MCF 10A (cell line): ENCODE measurements around the gene OR2H1. TPM values are rescaled to one million over a fixed set of nuclear protein-coding genes. Genes with fewer than 3 reads are reported as not detected.

Experiments used
- BruUV-seq: library from RNA; stranded (reverse); fragments of 400-500 nt; replicated peaks from 2 replicates; lab custom pipeline; 2021; lab: Mats Ljungman, UMichigan
- CTCF ChIA-PET: fragments of 300-600 bp; sonication (Branson Sonifier 250); formaldehyde crosslinking; extraction: SDS; loops from one replicate; lab custom pipeline; 2021; ENCODE audit warnings: antibody characterized with exemption, inconsistent platforms; lab: Yijun Ruan, JAX
- POLR2A ChIA-PET: fragments of 300-600, 350-650 bp; sonication (Branson Sonifier 250); formaldehyde crosslinking; extraction: SDS; loops from one replicate; lab custom pipeline; 2020; ENCODE audit warnings: antibody characterized with exemption, inconsistent platforms; lab: Yijun Ruan, JAX
- DNase-seq: peaks from one replicate; pipeline ENCODE4 v3.0.0-alpha.2; 2018; ENCODE audit not compliant: unreplicated experiment
- H3K27ac Mint-ChIP-seq: one replicate; pipeline ENCODE4 v1.8.0; 2022; ENCODE audit warnings: mild to moderate bottlenecking, low read depth, mixed read lengths; ENCODE audit not compliant: unreplicated experiment
- H3K27me3 Mint-ChIP-seq: one replicate; pipeline ENCODE4 v1.8.0; 2022; ENCODE audit warnings: mixed read lengths; ENCODE audit not compliant: insufficient read depth, unreplicated experiment
- H3K36me3 Mint-ChIP-seq: one replicate; pipeline ENCODE4 v1.8.0; 2022; ENCODE audit warnings: mild to moderate bottlenecking, moderate library complexity, mixed read lengths; ENCODE audit not compliant: insufficient read depth, unreplicated experiment
- H3K4me1 Mint-ChIP-seq: one replicate; pipeline ENCODE4 v1.8.0; 2022; ENCODE audit warnings: mixed read lengths; ENCODE audit not compliant: insufficient read depth, unreplicated experiment
- H3K4me3 Mint-ChIP-seq: one replicate; pipeline ENCODE4 v1.8.0; 2022; ENCODE audit warnings: mild to moderate bottlenecking, moderate library complexity, mixed read lengths; ENCODE audit not compliant: unreplicated experiment
- H3K9me3 Mint-ChIP-seq: one replicate; pipeline ENCODE4 v1.8.0; 2022; ENCODE audit warnings: mixed read lengths; ENCODE audit not compliant: unreplicated experiment
- intact Hi-C: fragments of 100-400 bp; cut with micrococcal nuclease; formaldehyde crosslinking; loops from 2 replicates; pipeline ENCODE4 v1.14.1; 2022
- total RNA-seq: library from RNA; stranded (reverse); gene quantifications from 2 replicates; pipeline ENCODE4 v1.2.3, GENCODE V29; 2022
- TF ChIP-seq, protein P1 (sequence below): fragments of 200-600 bp; IDR thresholded peaks from one replicate; pipeline ENCODE4 v1.8.0; 2022; ENCODE audit warnings: antibody characterized with exemption, mild to moderate bottlenecking; ENCODE audit not compliant: unreplicated experiment

The OR2H1 gene
- total RNA-seq, 1 experiment from 2014 or later: not detected

DNA sequence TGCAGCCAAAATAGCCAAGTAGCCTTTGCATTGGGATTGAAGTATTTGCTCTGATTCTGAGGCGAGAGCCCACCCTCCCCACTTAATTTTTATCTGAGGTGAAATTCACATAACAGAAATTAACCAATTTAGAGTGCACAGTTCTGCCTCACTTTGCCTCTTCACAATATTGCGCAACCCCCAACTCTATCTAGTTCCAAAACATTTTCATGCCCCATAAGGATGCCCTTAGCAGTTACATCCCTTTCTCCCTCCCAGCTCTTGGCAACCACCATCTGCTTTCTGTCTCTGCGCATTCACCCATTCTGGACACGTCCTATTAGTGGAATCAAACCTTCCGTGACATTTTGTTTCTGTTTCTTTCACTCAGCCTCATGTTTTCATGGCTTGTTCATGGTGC is 21.8 kb downstream of the OR2H1 start:
- Mint-ChIP-seq H3K9me3 (no peaks in the 10 kb centered on the region), H3K4me3 (no peak overlapping the region), H3K36me3 (no peaks in the 10 kb centered on the region), H3K4me1 (no peaks in the 10 kb centered on the region), H3K27me3 (no peaks in the 10 kb centered on the region), H3K27ac (no peak overlapping the region)
- DNase-seq: no peak
- TF ChIP-seq, protein P1, sequence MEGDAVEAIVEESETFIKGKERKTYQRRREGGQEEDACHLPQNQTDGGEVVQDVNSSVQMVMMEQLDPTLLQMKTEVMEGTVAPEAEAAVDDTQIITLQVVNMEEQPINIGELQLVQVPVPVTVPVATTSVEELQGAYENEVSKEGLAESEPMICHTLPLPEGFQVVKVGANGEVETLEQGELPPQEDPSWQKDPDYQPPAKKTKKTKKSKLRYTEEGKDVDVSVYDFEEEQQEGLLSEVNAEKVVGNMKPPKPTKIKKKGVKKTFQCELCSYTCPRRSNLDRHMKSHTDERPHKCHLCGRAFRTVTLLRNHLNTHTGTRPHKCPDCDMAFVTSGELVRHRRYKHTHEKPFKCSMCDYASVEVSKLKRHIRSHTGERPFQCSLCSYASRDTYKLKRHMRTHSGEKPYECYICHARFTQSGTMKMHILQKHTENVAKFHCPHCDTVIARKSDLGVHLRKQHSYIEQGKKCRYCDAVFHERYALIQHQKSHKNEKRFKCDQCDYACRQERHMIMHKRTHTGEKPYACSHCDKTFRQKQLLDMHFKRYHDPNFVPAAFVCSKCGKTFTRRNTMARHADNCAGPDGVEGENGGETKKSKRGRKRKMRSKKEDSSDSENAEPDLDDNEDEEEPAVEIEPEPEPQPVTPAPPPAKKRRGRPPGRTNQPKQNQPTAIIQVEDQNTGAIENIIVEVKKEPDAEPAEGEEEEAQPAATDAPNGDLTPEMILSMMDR: no peak
- intact Hi-C loops: no loop called here
- ChIA-PET POLR2A (no interaction called here), CTCF (interaction anchor here (1.0 kb wide), 1 partner anchor 108 kb away, joined by 3 read pairs; no protein-coding TSS in a partner anchor)
- BruUV-seq: no TSS peak

DNA sequence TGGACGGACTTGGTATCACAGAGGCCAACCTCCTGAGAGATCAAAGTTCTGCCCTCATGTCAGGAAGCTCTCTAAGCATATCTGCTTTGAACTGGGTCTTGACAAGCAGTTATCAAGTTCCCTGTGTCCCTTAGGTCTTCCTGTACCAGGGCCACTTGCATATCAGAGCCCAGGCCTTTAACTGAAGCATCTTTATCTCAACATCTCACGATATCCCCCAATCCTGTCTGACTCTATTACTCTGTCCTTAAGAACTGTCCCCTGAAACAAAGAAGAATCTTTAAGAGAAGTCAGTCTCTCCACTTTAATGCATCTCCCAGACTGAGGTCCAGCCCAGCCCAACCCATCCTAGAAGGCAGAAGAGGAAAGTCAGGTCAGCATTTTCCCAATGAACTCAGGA is 22.6 kb downstream of the OR2H1 start:
- Mint-ChIP-seq H3K4me1 (no peaks in the 10 kb centered on the region), H3K36me3 (no peaks in the 10 kb centered on the region), H3K4me3 (no peak overlapping the region), H3K9me3 (no peaks in the 10 kb centered on the region), H3K27me3 (no peaks in the 10 kb centered on the region), H3K27ac (no peak overlapping the region)
- DNase-seq: no peak
- ChIA-PET CTCF (interaction anchor here (1.0 kb wide), 1 partner anchor 108 kb away, joined by 3 read pairs; no protein-coding TSS in a partner anchor), POLR2A (no interaction called here)
- TF ChIP-seq, protein P1: no peak
- BruUV-seq: no TSS peak
- intact Hi-C loops: no loop called here

DNA sequence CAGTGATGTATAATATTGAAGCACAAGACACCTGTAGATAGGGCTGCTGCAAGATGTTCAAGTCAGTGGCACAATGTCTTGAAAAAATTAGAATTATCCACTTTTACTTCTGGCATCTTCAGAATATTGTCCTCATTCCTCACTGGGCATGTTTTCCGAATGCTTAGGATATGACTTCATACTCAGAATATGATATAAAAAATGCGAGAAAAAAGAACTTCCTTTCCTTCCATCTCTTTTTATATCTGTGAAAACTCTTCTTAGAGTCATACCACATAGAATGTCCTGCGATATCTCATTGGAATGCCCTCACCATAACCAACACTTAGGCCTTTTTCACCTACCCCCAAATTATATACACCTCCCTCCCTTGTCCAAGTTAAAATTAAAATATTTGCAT is 26.2 kb downstream of the OR2H1 start:
- Mint-ChIP-seq H3K4me1 (peaks cover 4% of the 10 kb centered on the region), H3K4me3 (no peak overlapping the region), H3K27me3 (peaks cover 13% of the 10 kb centered on the region), H3K36me3 (no peaks in the 10 kb centered on the region), H3K9me3 (no peaks in the 10 kb centered on the region), H3K27ac (no peak overlapping the region)
- intact Hi-C loops: no loop called here
- TF ChIP-seq, protein P1: no peak
- ChIA-PET CTCF (no interaction called here), POLR2A (no interaction called here)
- BruUV-seq: no TSS peak
- no peak for DNase-seq

DNA sequence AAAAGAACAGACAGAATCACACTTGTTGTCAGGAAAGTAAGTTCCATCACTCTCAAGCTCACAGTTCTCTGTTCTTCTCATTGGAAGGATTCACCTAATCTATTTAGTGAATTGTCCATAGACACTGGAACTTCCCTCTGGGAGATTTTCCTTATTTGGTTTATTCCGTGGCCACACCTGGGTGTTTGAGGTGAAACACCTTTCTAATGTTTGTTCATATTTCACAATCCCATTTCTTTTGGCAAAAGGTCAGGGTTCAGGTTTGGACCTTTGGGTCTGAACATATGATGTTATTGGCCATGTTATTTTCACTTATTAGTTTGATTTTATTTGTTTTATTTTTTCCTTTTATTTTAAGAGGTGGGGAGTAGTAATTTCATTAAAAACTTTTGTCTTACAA is 26.8 kb downstream of the OR2H1 start:
- Mint-ChIP-seq H3K27me3 (peaks cover 13% of the 10 kb centered on the region), H3K4me1 (peaks cover 4% of the 10 kb centered on the region), H3K36me3 (no peaks in the 10 kb centered on the region), H3K9me3 (no peaks in the 10 kb centered on the region), H3K27ac (no peak overlapping the region), H3K4me3 (no peak overlapping the region)
- ChIA-PET CTCF (no interaction called here), POLR2A (no interaction called here)
- TF ChIP-seq, protein P1: no peak
- intact Hi-C loops: no loop called here
- no TSS peak for BruUV-seq
- no peak for DNase-seq
